GM12878 (cell line): ENCODE results near the gene STK33. TPM values are rescaled to one million over a fixed set of nuclear protein-coding genes. Genes with fewer than 3 reads are reported as not detected.

Experiments used
- ATAC-seq: fragments of 200-7000 bp; cut with Tn5 transposase; 3 replicates; pipeline ENCODE4 v1.9.1; 2020; ENCODE audit warnings: mild to moderate bottlenecking, moderate library complexity
- BruUV-seq: library from RNA; stranded (reverse); fragments of 400-500 nt; replicated peaks from 2 replicates; lab custom pipeline; 2021; lab: Mats Ljungman, UMichigan
- CTCF ChIA-PET: fragments of 300-600 bp; sonication (Branson Sonifier 250); formaldehyde crosslinking; extraction: SDS; loops from one replicate; lab custom pipeline; 2021; ENCODE audit warnings: inconsistent platforms; lab: Yijun Ruan, JAX
- POLR2A ChIA-PET: fragments of 350-600 bp; formaldehyde crosslinking; extraction: SDS; loops from one replicate; lab custom pipeline; 2021; ENCODE audit warnings: inconsistent platforms; lab: Charles Lee
- RAD21 ChIA-PET: fragments of 300-600 bp; sonication (Branson Sonifier 250); formaldehyde crosslinking; loops from one replicate; lab custom pipeline; 2023; ENCODE audit warnings: antibody characterized with exemption; ENCODE audit not compliant: unreplicated experiment; lab: Charles Lee
- SMC1A ChIA-PET: fragments of 300-600 bp; sonication (Branson Sonifier 250); formaldehyde crosslinking; loops from one replicate; lab custom pipeline; 2023; ENCODE audit not compliant: unreplicated experiment, uncharacterized antibody; lab: Charles Lee
- DNase-seq: peaks from one replicate; pipeline ENCODE4 v3.0.0-alpha.2; 2011; ENCODE audit warnings: low read depth, low spot score
- FAIRE-seq: peaks from 3 replicates; lab custom pipeline; 2011; peaks lifted over from hg19 to GRCh38; lab: Jason Lieb, UNC
- H2AFZ ChIP-seq: 2 replicates; pipeline ENCODE4 v1.6.0; 2011; ENCODE audit warnings: low read depth, low read length, control low read depth; ENCODE audit not compliant: control insufficient read depth
- H3K27ac ChIP-seq: 2 replicates; pipeline ENCODE4 v1.5.1; 2011; ENCODE audit warnings: control low read depth; ENCODE audit not compliant: control insufficient read depth, insufficient read depth
- H3K27me3 ChIP-seq, 2 experiments: replicated peaks in 1 of 2; 2 replicates each; pipeline versions ENCODE4 v1.6.0 to v1.6.1; 2011; ENCODE audit warnings: low read length in 1 of 2; ENCODE audit not compliant: control insufficient read depth in 2 of 2, insufficient read depth in 2 of 2
- H3K36me3 ChIP-seq, 2 experiments: 2 replicates each; pipeline ENCODE4 v1.5.1; 2011; ENCODE audit warnings: low read length in 1 of 2; ENCODE audit not compliant: control insufficient read depth in 2 of 2, insufficient read depth in 2 of 2
- H3K4me1 ChIP-seq: 2 replicates; pipeline ENCODE4 v1.6.1; 2011; ENCODE audit warnings: mild to moderate bottlenecking, low read length, moderate library complexity, mixed read lengths; ENCODE audit not compliant: control insufficient read depth, insufficient read depth
- H3K4me2 ChIP-seq: 2 replicates; pipeline ENCODE4 v1.6.0; 2011; ENCODE audit warnings: control low read depth; ENCODE audit not compliant: control insufficient read depth, insufficient read depth
- H3K4me3 ChIP-seq: fragments of 200-600 bp; sonication (generic); 2 replicates; pipeline ENCODE4 v1.5.1; 2016
- H3K79me2 ChIP-seq: 2 replicates; pipeline ENCODE4 v1.6.0; 2011; ENCODE audit warnings: low read length; ENCODE audit not compliant: control insufficient read depth, insufficient read depth
- H3K9ac ChIP-seq: 2 replicates; pipeline ENCODE4 v1.8.0; 2011; ENCODE audit warnings: low read length, control low read depth, mixed read lengths; ENCODE audit not compliant: control insufficient read depth, insufficient read depth
- H3K9me3 ChIP-seq: replicated peaks from 3 replicates; pipeline ENCODE4 v1.5.1; 2011; ENCODE audit warnings: mild to moderate bottlenecking, low read length; ENCODE audit not compliant: control insufficient read depth, insufficient read depth
- H4K20me1 ChIP-seq: 2 replicates; pipeline ENCODE4 v1.6.0; 2011; ENCODE audit not compliant: control insufficient read depth, insufficient read depth
- ASH2L ChIP-seq: fragments of 300-600, 200-600 bp; sonication (generic); IDR thresholded peaks from 2 replicates; pipeline ENCODE4 v1.6.1; 2017; ENCODE audit warnings: low read depth, mild to moderate bottlenecking, borderline replicate concordance
- BACH1 ChIP-seq: fragments of 450-650 bp; IDR thresholded peaks from 2 replicates; pipeline ENCODE4 v1.6.1; 2017; ENCODE audit warnings: mild to moderate bottlenecking, borderline replicate concordance
- KAT2A ChIP-seq: conservative IDR thresholded peaks from 2 replicates; pipeline ENCODE4 v1.6.1; 2011; ENCODE audit warnings: low read depth, low read length; ENCODE audit not compliant: control insufficient read depth
- SIX5 ChIP-seq: IDR thresholded peaks from 2 replicates; pipeline ENCODE4 v1.6.1; 2011; ENCODE audit warnings: mild to moderate bottlenecking, low read depth, low read length, moderate library complexity; ENCODE audit not compliant: severe bottlenecking
- SMAD1 ChIP-seq: fragments of 450-650 bp; IDR thresholded peaks from 2 replicates; pipeline ENCODE4 v1.6.1; 2018; ENCODE audit warnings: mild to moderate bottlenecking, low read depth; ENCODE audit not compliant: partially characterized antibody
- STAT3 ChIP-seq: IDR thresholded peaks from 2 replicates; pipeline ENCODE4 v1.6.1; 2011; ENCODE audit warnings: low read depth, low read length, improper control_type of control experiment
- SUPT20H ChIP-seq: IDR thresholded peaks from 2 replicates; pipeline ENCODE4 v1.6.1; 2011; ENCODE audit warnings: low read depth, mild to moderate bottlenecking, low read length, moderate library complexity, borderline replicate concordance; ENCODE audit not compliant: control insufficient read depth
- TCF3 ChIP-seq: IDR thresholded peaks from 2 replicates; pipeline ENCODE4 v1.6.1; 2012; ENCODE audit warnings: low read depth, mild to moderate bottlenecking, low read length, borderline replicate concordance; ENCODE audit not compliant: insufficient read depth
- WRNIP1 ChIP-seq: IDR thresholded peaks from 2 replicates; pipeline ENCODE4 v1.6.1; 2011; ENCODE audit warnings: low read depth, low read length, improper control_type of control experiment, borderline replicate concordance
- WGBS: methylation state at CpG from one replicate; pipeline ENCODE4 v1.1.6; 2016; ENCODE audit warnings: low lambda C conversion rate; ENCODE audit not compliant: insufficient replicate concordance, insufficient coverage; ENCODE audit errors: missing lambda C conversion rate; 5-methylcytosine and 5-hydroxymethylcytosine counted together
- in situ Hi-C: fragments of 300-500 bp; cut with MboI; formaldehyde crosslinking; loops from 9 replicates; pipeline ENCODE4 v1.14.3; 2018; ENCODE audit warnings: mixed read lengths
- intact Hi-C: fragments of 100-400 bp; cut with micrococcal nuclease; formaldehyde crosslinking; loops from one replicate; pipeline ENCODE4 v1.14.2; 2022; ENCODE audit not compliant: unreplicated experiment
- polyA plus RNA-seq, 11 experiments: library from polyadenylated mRNA; depleted of rRNA in 4 of 11; unstranded in 6 of 11; stranded (reverse) in 5 of 11; fragments of >200 nt; fragmentation: Nextera tagmentation in 4 of 11; fragmentation: Illumina TruSeq in 1 of 11; extraction: Ambion mirVana in 4 of 11; extraction: Trizol in 1 of 11; gene quantifications; 1 replicate in 1 of 11; 2 replicates in 10 of 11; pipeline versions ENCODE4 v1.2.1 to v1.2.3, GENCODE V29; 2011 to 2016; ENCODE audit warnings: inconsistent platforms in 2 of 11, missing spikeins in 2 of 11, low read depth in 1 of 11
- total RNA-seq, 4 experiments: library from RNA; depleted of rRNA in 3 of 4; stranded (reverse); fragments of >200 nt in 3 of 4; fragmentation: Illumina TruSeq in 1 of 4; extraction: Trizol in 1 of 4; gene quantifications; 2 replicates each; pipeline versions ENCODE4 v1.2.1 to v1.2.3, GENCODE V29; 2013 to 2021
- TF ChIP-seq, protein P1 (sequence below): fragments of 450-650 bp; IDR thresholded peaks from 2 replicates; pipeline ENCODE4 v1.6.1; 2017; ENCODE audit warnings: mild to moderate bottlenecking, low read depth, inconsistent platforms; ENCODE audit not compliant: poor library complexity, severe bottlenecking
- TF ChIP-seq, protein P2 (sequence below): IDR thresholded peaks from 2 replicates; pipeline ENCODE4 v1.6.1; 2011; ENCODE audit warnings: low read depth, mild to moderate bottlenecking, low read length, moderate library complexity, borderline replicate concordance; ENCODE audit errors: extremely low read depth
- TF ChIP-seq, protein P3 (sequence below): fragments of 450-650 bp; IDR thresholded peaks from 2 replicates; pipeline ENCODE4 v1.6.1; 2017; ENCODE audit warnings: mild to moderate bottlenecking, moderate library complexity

STK33 gene
- total and polyA plus RNA-seq, 10 of the 15 experiments (the other 5 are each of a cell fraction or from before 2014, with no cell fraction given), result 5.2 to 27.3 (median 18.3) TPM

DNA sequence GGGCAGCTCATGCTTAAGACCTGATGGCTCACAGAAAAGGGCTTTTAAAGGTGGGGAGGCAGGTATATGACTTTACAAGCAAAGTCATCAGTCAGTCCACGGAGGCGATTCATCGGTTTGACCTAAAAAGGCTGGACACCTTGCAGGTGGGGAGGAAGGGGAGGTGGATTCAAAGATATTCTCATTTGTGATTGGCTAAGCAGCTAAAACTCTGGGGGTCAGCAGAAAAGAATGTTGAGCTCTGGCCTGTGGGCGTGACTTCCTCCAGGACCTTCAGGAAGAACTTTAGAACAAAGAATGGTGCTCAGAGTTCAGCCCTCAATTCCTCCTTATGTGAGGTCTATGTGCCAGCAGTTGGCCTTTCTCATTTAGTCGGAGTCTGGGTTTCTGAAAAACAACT lies 252.0 kb downstream of the STK33 start:
- POLR2A ChIA-PET, result interaction anchor here (0.6 kb wide), 1 partner anchor 12 kb away, joined by 3 read pairs; no protein-coding TSS in a partner anchor
- Histone ChIP-seq H3K4me2 (no peak overlapping the region), H4K20me1 (no peaks in the 10 kb centered on the region), H3K9me3 (no peaks in the 10 kb centered on the region; the same call in 2 of the 3 replicates), H3K4me1 (peaks cover 15% of the 10 kb centered on the region), H3K27ac (no peak overlapping the region), H3K4me3 (no peak overlapping the region), H3K9ac (no peak overlapping the region), H3K79me2 (no peaks in the 10 kb centered on the region), H3K27me3 (no peaks in the 10 kb centered on the region), H3K36me3 (no peaks in the 10 kb centered on the region), H2AFZ (no peak overlapping the region)
- no TSS peak for BruUV-seq
- in situ Hi-C loops, result no loop called here
- intact Hi-C loops, result no loop called here
- ATAC-seq, result no peak
- no peak for DNase-seq
- no peak for TF ChIP-seq STAT3
- no peak for TF ChIP-seq BACH1
- no peak for TF ChIP-seq SUPT20H
- no peak for TF ChIP-seq KAT2A
- TF ChIP-seq SIX5, result no peak
- TF ChIP-seq TCF3, result no peak
- TF ChIP-seq, protein P1, sequence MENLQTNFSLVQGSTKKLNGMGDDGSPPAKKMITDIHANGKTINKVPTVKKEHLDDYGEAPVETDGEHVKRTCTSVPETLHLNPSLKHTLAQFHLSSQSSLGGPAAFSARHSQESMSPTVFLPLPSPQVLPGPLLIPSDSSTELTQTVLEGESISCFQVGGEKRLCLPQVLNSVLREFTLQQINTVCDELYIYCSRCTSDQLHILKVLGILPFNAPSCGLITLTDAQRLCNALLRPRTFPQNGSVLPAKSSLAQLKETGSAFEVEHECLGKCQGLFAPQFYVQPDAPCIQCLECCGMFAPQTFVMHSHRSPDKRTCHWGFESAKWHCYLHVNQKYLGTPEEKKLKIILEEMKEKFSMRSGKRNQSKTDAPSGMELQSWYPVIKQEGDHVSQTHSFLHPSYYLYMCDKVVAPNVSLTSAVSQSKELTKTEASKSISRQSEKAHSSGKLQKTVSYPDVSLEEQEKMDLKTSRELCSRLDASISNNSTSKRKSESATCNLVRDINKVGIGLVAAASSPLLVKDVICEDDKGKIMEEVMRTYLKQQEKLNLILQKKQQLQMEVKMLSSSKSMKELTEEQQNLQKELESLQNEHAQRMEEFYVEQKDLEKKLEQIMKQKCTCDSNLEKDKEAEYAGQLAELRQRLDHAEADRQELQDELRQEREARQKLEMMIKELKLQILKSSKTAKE, result no peak
- TF ChIP-seq SMAD1, result no peak
- TF ChIP-seq, protein P2, sequence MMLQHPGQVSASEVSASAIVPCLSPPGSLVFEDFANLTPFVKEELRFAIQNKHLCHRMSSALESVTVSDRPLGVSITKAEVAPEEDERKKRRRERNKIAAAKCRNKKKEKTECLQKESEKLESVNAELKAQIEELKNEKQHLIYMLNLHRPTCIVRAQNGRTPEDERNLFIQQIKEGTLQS, result no peak
- TF ChIP-seq, protein P3, sequence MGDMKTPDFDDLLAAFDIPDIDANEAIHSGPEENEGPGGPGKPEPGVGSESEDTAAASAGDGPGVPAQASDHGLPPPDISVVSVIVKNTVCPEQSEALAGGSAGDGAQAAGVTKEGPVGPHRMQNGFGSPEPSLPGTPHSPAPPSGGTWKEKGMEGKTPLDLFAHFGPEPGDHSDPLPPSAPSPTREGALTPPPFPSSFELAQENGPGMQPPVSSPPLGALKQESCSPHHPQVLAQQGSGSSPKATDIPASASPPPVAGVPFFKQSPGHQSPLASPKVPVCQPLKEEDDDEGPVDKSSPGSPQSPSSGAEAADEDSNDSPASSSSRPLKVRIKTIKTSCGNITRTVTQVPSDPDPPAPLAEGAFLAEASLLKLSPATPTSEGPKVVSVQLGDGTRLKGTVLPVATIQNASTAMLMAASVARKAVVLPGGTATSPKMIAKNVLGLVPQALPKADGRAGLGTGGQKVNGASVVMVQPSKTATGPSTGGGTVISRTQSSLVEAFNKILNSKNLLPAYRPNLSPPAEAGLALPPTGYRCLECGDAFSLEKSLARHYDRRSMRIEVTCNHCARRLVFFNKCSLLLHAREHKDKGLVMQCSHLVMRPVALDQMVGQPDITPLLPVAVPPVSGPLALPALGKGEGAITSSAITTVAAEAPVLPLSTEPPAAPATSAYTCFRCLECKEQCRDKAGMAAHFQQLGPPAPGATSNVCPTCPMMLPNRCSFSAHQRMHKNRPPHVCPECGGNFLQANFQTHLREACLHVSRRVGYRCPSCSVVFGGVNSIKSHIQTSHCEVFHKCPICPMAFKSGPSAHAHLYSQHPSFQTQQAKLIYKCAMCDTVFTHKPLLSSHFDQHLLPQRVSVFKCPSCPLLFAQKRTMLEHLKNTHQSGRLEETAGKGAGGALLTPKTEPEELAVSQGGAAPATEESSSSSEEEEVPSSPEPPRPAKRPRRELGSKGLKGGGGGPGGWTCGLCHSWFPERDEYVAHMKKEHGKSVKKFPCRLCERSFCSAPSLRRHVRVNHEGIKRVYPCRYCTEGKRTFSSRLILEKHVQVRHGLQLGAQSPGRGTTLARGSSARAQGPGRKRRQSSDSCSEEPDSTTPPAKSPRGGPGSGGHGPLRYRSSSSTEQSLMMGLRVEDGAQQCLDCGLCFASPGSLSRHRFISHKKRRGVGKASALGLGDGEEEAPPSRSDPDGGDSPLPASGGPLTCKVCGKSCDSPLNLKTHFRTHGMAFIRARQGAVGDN, result no peak
- no peak for TF ChIP-seq ASH2L
- TF ChIP-seq WRNIP1, result no peak
- RAD21 ChIA-PET, result interaction anchor here (1.2 kb wide), 1 partner anchor 224 kb away, joined by 5 read pairs; no protein-coding TSS in a partner anchor
- SMC1A ChIA-PET, result interaction anchor here (0.6 to 3.8 kb wide), 4 partner anchors 12 to 225 kb away, joined by 3 to 24 read pairs (median 4); no protein-coding TSS in a partner anchor
- 94% methylated on average over 5 of the region's 5 CpGs for WGBS
- no peak for FAIRE-seq
- CTCF ChIA-PET, result interaction anchor here (0.9 to 1.5 kb wide), 5 partner anchors 10 to 618 kb away, joined by 3 to 8 read pairs (median 3); no protein-coding TSS in a partner anchor
